ENCODE results near the gene LYPD6. TPM values are rescaled to one million over a fixed set of nuclear protein-coding genes. Genes with fewer than 3 reads are reported as not detected.

Gene LYPD6
- total RNA-seq, 4 donors from 2014 or later: 0.85 to 2.1 (median 1.6) TPM; not detected in 1

DNA sequence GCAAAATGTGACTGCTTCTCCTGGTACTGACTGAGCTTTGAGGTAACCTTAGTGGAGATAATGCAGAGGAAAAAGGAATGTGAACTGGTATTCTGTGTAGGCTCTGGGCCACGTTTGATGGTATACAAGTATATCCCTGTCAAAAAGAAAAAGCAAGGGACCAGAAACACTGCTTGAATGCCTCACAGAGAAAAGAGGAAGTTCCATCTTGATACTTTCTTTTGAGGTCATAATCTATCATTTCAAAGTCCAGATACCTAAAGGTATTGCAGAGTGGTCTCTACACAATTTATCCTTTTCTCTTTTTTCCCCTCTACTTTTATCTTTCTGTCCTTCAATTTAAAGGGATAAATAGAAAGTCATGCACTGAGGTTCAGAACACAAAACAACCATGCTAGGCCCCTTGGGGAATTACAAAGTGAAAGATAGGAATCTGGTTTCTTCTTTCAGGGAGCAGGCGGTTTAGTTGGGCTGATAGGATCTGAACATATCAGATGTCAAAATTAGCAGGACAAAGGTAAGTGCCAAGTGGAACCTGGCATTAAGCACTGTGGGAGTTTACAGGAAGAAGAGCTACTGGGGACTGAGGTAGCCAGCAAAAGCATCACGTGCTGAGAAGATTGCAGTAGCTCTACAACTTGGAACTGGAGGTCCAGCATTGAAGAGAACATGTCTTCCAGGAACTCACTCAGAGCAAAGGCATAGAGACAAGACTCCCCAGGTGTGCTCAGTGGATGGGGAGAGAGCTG is 121.2 kb downstream of the LYPD6 start:
- Histone ChIP-seq H3K9me3 (no peaks in the 10 kb centered on the region), H3K4me1 (no peaks in the 10 kb centered on the region), H3K27ac (no peak overlapping the region), H3K4me3 (no peak overlapping the region), H3K36me3 (no peaks in the 10 kb centered on the region), H3K27me3 (no peaks in the 10 kb centered on the region)
- DNase-seq: no peak
- no peak for TF ChIP-seq POLR2A (IDR thresholded peaks at IDR 0.05)
- TF ChIP-seq CTCF (IDR thresholded peaks at IDR 0.05): no peak

- no peak for DNase-seq
- no peaks in the 10 kb centered on the region for H3K27me3 ChIP-seq
- H3K4me3 ChIP-seq: no peak overlapping the region
- H3K36me3 ChIP-seq: no peaks in the 10 kb centered on the region
- H3K4me1 ChIP-seq: no peaks in the 10 kb centered on the region
- TF ChIP-seq POLR2A (IDR thresholded peaks at IDR 0.05): no peak
- H3K9me3 ChIP-seq: no peaks in the 10 kb centered on the region
- no peak overlapping the region for H3K27ac ChIP-seq
Observed at GRCh38 chr2:149456285-149456684, 125.9 kb downstream of the LYPD6 start.

DNA sequence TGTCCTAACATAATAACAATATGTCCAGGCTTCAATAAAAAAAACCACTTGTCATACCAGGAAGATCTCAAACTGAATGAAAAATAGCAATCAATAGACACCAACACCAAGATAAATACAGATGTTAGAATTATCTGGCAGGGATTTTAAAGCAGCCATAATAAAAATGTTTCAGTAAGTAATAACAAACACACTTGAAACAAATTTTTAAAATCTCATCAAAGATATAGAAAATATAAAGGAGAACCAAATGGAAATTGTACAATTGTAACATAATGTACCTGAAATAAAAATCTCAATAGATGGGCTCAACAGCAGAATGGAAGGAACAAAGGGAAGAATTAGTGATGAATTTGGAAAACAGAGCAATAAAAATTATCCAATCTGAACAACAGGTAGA is 128.1 kb downstream of the LYPD6 start:
- H3K36me3 ChIP-seq: no peaks in the 10 kb centered on the region
- no peak for DNase-seq
- no peak for TF ChIP-seq POLR2A (IDR thresholded peaks at IDR 0.05)
- no peak for TF ChIP-seq CTCF (IDR thresholded peaks at IDR 0.05)
- no peak overlapping the region for H3K4me3 ChIP-seq
- H3K27ac ChIP-seq: no peak overlapping the region
- H3K4me1 ChIP-seq: no peaks in the 10 kb centered on the region
- no peaks in the 10 kb centered on the region for H3K27me3 ChIP-seq
- no peaks in the 10 kb centered on the region for H3K9me3 ChIP-seq

GRCh38 chr2:149463328-149464002 is 133.1 kb downstream of the LYPD6 start:
- no peaks in the 10 kb centered on the region for H3K27me3 ChIP-seq
- H3K27ac ChIP-seq: no peak overlapping the region
- H3K36me3 ChIP-seq: no peaks in the 10 kb centered on the region
- no peaks in the 10 kb centered on the region for H3K4me1 ChIP-seq
- TF ChIP-seq POLR2A (IDR thresholded peaks at IDR 0.05) (no peak), CTCF (IDR thresholded peaks at IDR 0.05) (no peak)
- H3K9me3 ChIP-seq: no peaks in the 10 kb centered on the region
- no peak overlapping the region for H3K4me3 ChIP-seq
- no peak for DNase-seq

GRCh38 chr2:149464396-149464795 is 134.0 kb downstream of the LYPD6 start:
- Histone ChIP-seq H3K4me3 (no peak overlapping the region), H3K36me3 (no peaks in the 10 kb centered on the region), H3K9me3 (no peaks in the 10 kb centered on the region), H3K27ac (no peak overlapping the region), H3K4me1 (no peaks in the 10 kb centered on the region), H3K27me3 (no peaks in the 10 kb centered on the region)
- TF ChIP-seq POLR2A (IDR thresholded peaks at IDR 0.05) (no peak), CTCF (IDR thresholded peaks at IDR 0.05) (no peak)
- no peak for DNase-seq

- Histone ChIP-seq H3K27ac (no peak overlapping the region), H3K36me3 (no peaks in the 10 kb centered on the region)
- TF ChIP-seq POLR2A (IDR thresholded peaks at IDR 0.05) (no peak), CTCF (IDR thresholded peaks at IDR 0.05) (no peak)
Observed at GRCh38 chr2:149465873-149466272, 135.5 kb downstream of the LYPD6 start.

More at GRCh38 chr2:149465873-149466272, 135.5 kb downstream of the LYPD6 start:
- DNase-seq: no peak
- H3K27me3 ChIP-seq: no peaks in the 10 kb centered on the region
- no peak overlapping the region for H3K4me3 ChIP-seq
- no peaks in the 10 kb centered on the region for H3K4me1 ChIP-seq
- H3K9me3 ChIP-seq: no peaks in the 10 kb centered on the region

Measured in Peyer's patch (tissue), 4 donors.